WI38 (cell line): Measurements from ENCODE around the gene RAB5IF.

Experiments
- H3K4me3 ChIP-seq: 2 replicates; pipeline ENCODE4 v1.5.1; 2011; ENCODE audit warnings: low read depth, mild to moderate bottlenecking, control low read depth, low read length
- TF ChIP-seq, protein P1 (sequence below): IDR thresholded peaks from 2 replicates; pipeline ENCODE4 v1.5.1; 2012; ENCODE audit warnings: low read depth, mild to moderate bottlenecking, control low read depth, low read length

RAB5IF gene

DNA sequence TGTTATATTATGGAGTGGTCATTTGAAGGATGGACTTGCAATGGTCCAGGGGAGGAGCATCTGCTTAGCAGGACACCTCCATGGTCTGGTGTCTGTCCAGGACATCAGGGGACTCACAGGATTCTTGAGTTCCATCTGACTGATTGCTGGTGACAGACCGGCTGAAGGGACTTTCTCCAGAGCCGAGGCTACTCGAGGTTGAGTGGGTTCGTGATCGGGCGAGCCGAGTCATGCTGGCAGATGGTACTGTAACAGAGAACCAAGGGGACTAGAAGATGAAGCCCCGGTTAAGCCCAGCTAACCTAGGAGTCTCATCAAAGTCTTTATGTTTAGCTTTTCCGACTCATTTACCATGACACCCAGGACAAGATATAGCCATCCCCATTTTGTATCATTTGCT lies 47.9 kb downstream of the RAB5IF start:
- TF ChIP-seq, protein P1, sequence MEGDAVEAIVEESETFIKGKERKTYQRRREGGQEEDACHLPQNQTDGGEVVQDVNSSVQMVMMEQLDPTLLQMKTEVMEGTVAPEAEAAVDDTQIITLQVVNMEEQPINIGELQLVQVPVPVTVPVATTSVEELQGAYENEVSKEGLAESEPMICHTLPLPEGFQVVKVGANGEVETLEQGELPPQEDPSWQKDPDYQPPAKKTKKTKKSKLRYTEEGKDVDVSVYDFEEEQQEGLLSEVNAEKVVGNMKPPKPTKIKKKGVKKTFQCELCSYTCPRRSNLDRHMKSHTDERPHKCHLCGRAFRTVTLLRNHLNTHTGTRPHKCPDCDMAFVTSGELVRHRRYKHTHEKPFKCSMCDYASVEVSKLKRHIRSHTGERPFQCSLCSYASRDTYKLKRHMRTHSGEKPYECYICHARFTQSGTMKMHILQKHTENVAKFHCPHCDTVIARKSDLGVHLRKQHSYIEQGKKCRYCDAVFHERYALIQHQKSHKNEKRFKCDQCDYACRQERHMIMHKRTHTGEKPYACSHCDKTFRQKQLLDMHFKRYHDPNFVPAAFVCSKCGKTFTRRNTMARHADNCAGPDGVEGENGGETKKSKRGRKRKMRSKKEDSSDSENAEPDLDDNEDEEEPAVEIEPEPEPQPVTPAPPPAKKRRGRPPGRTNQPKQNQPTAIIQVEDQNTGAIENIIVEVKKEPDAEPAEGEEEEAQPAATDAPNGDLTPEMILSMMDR, result no peak
- H3K4me3 ChIP-seq, result no peak overlapping the region

DNA sequence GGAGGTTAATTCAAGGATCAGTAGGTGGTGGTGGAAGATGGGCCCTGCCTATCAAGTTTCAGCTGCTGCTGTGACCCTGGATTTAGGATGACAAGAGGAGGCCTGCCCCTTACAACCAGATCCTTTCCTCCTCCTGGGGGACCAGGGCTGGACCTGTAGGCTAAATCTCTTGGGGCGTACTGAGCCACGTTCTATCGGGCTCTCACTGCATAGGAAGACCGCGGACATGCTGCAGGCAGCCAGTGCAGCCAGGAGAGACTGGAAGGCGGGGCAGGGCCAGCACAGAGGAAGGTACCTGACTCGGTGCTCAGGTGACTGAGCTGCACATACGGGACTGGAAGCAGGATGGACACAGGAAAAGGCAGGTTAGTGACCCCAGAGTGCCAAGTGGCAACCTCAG lies 48.9 kb downstream of the RAB5IF start:
- TF ChIP-seq, protein P1, result no peak
- H3K4me3 ChIP-seq, result no peak overlapping the region

DNA sequence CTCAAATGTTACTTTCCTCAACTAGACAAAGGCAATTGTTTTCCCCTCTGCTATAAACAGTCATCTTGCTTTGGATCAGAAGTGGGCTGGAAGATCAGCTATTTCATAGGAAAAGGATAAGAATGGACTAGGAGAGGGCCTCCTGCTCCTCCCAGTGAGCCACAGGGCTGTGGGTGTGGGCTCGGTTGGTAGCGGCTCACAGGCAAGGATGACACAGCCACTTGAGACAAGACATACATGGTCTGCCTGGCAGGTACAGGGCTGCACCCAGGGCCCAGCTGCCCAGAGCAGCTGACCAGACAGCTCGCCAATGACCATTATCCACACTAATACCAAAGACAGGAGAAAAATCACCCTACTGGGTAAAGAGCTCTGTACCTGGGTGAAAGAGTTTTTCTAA lies 49.4 kb downstream of the RAB5IF start:
- TF ChIP-seq, protein P1, result no peak
- H3K4me3 ChIP-seq, result no peak overlapping the region

DNA sequence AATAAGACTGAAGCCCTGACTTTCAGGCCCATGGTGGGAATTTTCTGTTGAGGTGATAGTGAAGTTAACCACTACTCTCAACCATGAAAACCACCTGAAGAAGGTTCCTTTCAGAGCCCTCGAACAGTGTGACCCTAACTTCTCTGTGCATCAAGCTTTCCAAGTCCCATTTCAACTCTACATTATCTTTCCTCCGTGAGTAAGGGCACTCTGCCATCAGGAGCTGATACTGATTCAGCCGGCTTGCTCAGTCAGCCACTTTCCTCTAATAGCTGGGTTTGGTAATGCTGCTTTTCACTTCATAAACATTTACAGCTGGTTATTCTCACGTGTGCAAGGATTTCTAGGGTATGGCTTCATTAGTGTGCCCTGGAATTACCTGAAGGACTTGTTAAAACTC lies 51.2 kb downstream of the RAB5IF start:
- TF ChIP-seq, protein P1, result no peak
- H3K4me3 ChIP-seq, result no peak overlapping the region

DNA sequence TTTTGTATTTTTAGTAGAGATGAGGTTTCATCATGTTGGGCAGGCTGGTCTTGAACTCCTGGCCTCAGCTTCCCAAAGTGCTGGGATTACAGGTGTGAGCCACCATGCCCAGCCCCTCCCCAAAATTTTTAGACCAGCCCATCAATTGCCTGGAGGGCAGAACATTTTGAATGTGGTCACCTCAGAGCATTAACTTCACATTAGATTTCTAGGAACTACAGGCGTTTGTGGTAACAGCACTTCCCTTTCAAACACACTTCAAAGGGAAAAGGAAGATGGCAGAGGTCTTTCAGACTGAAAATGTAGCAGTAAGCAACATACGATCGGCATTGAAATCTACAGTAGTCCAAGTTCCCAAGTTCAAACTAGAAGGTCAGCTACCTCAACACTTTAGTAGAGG lies 52.7 kb downstream of the RAB5IF start:
- TF ChIP-seq, protein P1, result no peak
- H3K4me3 ChIP-seq, result no peak overlapping the region
